Measurements from ENCODE around the gene ADISSP. TPM values are rescaled to one million over a fixed set of nuclear protein-coding genes. Genes with fewer than 3 reads are reported as not detected.

The ADISSP gene
- total RNA-seq, 1 donor from 2014 or later = 10.3 TPM

GRCh38 chr20:3760655-3761348 lies 6.8 kb downstream of the ADISSP start:
- ATAC-seq (no peak), DNase-seq (no peak)
- intact Hi-C loops (cut with micrococcal nuclease) = no loop called here

DNA sequence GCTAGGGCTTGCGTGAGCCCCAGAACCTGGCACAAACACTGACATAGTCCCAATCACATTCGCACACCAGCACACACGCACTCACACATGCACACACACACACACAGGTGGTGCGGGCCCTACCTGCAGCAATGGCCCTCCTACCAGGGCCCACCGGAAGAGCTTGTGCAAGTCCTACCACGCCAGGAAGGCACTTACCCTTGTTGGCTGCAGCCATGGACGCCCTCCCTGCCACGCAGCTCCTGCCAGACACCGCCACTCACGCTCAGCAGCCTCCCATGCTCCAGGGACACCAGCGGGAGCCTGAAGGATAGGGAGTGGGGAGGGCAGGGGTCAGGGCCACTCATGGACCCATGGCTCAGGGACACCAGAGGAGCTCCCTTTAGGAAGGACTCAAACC lies 7.7 kb downstream of the ADISSP start:
- intact Hi-C loops (cut with micrococcal nuclease) = no loop called here
- DNase-seq (peak; percentile 21), ATAC-seq (no peak)

DNA sequence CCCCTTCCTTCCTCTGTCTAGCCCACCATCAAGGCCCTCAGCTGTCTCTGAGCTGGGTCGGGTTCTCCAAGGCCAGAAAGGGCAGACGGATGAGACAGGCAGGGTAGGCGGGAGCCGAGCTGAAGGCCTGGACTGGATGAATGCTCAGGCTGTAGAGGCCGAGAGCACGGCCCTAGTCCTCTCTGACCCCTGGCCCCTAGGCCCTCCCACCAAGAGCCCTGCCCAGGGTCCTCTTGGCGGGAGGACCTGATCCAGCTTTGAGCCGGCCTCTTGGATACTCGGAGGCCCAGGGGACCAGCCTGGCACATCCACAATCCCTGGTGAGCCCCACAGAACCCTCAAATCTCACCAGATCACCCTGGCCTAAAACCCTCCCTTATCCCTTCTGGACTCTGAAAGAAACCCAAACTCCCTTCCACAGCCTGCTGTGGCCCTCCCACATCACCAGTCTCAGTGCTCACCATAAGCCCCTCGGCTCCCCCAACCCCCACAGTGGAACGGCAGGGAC lies 8.2 kb downstream of the ADISSP start:
- DNase-seq = peak; percentile 28
- intact Hi-C loops (cut with micrococcal nuclease) = no loop called here
- ATAC-seq = peak; percentile 26

DNA sequence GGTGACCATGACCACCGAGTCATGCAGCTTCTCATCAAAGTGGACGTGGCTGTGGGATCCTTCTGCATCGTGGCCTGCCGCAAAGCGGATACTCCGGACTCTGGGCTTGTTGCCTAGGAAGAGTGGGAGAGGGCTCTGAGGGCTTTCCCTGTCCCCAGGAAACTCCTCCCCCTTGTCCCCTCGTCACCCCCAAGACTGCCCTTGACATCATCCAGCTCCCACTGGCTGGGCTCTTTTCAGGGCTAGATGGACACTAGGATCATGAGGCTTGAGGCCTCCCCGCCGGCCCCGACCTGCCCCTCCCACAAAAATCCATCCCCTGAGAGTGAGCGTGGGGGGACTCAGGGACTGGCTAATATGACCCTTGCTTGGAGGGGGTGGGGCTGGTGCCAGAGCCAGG lies 9.0 kb downstream of the ADISSP start:
- ATAC-seq (peak; percentile 50), DNase-seq (peak; percentile 47)
- intact Hi-C loops (cut with micrococcal nuclease) = no loop called here

DNA sequence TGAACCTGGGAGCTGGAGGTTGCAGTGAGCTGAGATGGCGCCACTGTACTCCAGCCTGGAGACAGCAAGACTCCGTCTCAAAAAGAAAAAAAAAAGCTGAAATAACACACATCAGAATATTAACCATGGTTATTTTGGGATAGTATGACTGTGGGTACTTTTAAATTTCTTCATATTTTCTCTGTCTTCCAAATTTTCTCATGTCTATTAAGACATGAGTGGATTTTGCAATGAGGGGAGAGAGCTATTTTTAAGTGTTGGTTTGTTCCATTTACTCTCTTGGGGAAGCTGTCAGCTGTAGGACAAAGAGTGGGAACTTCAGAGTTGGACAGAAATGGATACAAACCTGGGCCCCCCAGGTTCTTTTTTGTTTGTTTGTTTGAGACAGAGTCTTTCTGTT lies 10.3 kb downstream of the ADISSP start:
- ATAC-seq = no peak
- no peak for DNase-seq
- intact Hi-C loops (cut with micrococcal nuclease) = no loop called here

DNA sequence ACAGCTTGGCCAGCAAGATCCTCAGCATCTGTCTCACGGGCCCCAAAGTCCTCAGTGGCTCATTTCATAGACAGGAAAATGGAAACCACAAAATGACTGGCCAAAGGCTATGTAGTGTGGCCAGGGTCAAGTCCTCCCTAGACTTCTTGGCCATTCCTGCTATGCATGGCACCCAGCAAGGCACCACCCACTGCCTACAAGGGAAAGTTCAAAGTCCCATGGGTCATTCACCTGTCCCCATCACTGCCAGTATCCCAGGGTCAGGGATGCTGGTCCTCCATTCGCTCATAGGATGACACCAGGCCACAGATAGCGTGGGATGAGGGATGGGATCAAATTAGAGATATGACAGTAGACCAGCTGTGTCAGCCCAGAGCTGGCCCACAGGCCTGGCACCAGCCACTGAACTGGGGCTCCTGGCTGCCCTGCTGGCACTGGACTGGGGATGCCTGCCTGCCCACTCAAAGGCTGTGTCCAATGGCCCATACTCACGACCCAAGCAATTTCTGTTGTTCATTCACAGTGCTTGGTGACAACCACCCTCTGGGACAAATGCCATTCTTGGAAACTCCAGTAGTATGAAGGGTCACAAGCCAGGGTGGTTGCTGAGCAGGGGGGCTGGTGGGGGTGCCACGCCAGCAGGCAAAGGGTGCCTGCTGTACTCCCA lies 11.6 kb downstream of the ADISSP start:
- intact Hi-C loops (cut with micrococcal nuclease) = no loop called here
- DNase-seq = peak; percentile 9
- no peak for ATAC-seq

DNA sequence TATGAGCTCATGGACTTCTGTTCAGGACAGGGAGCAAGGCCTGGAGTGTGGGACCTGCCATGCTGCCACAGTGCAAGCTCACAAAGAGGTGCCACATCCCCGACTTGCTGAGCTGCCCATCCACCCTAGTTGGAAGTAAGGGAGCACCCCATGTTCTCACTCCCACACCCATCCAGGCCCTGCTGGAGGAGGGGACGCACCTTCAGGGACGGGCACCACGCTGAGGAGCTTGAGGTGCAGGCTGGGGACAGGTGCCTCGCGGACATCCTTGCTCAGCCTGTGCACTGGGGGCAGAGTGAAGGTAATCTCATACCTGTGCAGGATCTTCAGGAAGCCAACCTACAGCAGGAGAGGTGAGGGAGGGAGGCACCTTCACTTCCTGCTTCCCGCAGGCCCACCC lies 12.3 kb downstream of the ADISSP start:
- intact Hi-C loops (cut with micrococcal nuclease) = no loop called here
- peak; percentile 28 for DNase-seq
- no peak for ATAC-seq

DNA sequence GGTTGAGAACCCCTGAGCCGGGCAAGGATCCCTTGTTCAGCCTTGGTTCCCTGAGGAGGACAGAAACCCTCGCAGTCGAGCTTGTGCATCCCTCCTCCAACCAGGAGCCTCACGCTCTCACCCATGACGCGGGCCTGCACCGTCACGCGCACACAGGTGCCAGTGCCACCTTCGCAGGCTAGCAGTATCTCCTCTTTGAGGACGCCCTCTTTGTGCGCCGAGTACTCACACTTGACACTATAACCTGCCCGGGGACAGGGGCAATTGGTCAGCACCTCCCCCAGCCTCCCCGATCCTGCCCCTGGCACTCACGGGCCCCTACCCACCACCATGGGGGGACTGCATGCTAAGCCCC lies 13.3 kb downstream of the ADISSP start:
- DNase-seq (no peak), ATAC-seq (no peak)
- intact Hi-C loops (cut with micrococcal nuclease) = no loop called here

DNA sequence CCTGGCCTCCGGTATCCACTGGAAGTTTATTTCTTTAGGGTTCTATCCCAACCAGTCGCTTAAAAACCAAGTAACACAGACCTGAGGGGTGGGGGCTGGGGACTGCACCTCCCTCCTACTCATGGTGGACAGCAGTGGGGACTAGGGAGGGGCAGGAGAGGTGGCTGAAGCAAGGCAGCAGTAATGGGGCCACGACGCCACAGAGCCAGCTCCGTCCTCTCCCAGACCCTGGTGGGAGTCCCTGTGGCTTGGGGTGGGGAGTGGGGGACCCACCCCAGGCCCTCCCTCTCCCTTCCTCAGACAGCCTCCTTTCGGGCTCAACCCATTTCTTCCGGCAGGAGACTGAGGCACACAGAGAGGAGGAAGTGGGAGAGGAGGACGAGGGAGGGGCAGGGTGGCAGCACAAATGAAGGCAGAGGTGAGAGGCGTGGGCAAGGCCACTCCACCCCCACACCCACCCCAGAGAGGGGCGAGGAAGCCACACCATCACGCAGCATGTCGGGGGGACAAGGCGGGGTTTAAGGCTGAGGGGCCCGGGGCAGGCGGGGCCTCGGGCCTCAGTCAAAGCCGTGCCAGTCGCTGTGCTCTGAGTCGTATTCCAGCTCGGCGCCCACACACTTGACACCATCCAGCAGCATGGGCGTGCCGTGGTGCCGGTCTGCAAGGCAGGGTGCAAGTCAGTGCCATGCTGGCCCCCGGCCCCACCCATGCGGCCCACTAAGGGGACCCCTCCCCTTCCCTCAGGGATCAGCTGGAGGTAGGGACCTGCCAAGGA lies 13.9 kb downstream of the ADISSP start:
- DNase-seq = no peak
- intact Hi-C loops (cut with micrococcal nuclease) = no loop called here
- no peak for ATAC-seq

DNA sequence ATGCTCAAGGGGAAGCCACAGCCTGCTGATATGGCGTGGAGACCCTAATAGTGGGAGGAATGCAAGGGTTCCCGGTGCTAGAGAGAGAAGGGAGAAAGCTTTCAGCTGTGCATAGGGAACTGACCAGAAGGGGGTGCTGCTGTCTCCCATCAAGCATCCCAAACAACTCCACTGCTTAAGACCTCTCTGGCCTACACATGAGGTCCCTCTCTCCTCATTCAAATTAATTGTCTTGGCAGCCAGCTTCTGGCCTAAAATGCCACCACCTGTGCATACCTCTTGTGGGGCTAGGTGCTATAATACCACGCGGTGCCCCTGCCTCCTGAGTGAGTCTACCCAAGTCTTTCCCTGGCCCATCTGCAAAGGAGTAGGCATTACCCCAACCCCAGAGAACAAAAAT lies 14.5 kb downstream of the ADISSP start:
- ATAC-seq (peak; percentile 71), DNase-seq (no peak)
- intact Hi-C loops (cut with micrococcal nuclease) = no loop called here

DNA sequence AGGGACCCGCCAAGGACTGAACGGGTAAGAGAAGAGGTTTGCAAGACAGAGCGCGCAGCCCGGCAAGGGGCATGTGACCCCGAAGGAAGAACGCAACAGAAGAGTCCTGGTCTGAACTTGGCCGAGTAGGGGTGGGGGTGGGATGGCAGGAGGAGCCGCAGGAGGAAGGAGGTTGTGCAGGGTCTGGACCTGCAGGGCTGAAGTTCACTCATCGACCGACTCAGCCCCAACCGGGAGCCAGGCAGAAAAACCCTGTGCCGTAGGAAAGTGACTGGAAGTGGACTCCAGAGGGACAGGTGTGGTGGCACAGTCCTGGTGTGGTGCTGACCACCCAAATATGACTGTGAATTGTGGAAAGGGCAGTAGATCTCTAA lies 15.2 kb downstream of the ADISSP start:
- ATAC-seq = no peak
- DNase-seq = no peak
- intact Hi-C loops (cut with micrococcal nuclease) = no loop called here

GRCh38 chr20:3751675-3752385 lies 15.7 kb downstream of the ADISSP start:
- ATAC-seq = peak; percentile 67
- DNase-seq = peak; percentile 78
- intact Hi-C loops (cut with micrococcal nuclease) = no loop called here

DNA sequence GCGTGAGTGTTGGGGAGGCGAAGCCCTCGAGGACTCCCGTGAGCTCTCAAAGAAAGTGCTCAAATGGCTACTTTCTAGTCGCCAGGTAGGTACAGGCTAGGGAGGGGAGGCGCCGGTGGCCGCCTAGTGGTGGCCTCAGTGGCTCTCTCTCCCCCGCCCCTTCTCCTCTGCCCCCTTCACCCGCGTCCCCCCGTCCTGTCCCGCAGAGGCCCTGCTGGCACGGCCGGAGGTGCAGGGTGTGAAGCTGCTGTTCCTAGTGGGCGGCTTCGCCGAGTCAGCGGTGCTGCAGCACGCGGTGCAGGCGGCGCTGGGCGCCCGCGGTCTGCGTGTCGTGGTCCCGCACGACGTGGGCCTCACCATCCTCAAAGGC lies 16.3 kb downstream of the ADISSP start:
- DNase-seq = no peak
- intact Hi-C loops (cut with micrococcal nuclease) = no loop called here
- ATAC-seq = no peak

GRCh38 chr20:3749689-3750531 lies 17.6 kb downstream of the ADISSP start:
- ATAC-seq = no peak
- DNase-seq = no peak
- intact Hi-C loops (cut with micrococcal nuclease) = no loop called here

DNA sequence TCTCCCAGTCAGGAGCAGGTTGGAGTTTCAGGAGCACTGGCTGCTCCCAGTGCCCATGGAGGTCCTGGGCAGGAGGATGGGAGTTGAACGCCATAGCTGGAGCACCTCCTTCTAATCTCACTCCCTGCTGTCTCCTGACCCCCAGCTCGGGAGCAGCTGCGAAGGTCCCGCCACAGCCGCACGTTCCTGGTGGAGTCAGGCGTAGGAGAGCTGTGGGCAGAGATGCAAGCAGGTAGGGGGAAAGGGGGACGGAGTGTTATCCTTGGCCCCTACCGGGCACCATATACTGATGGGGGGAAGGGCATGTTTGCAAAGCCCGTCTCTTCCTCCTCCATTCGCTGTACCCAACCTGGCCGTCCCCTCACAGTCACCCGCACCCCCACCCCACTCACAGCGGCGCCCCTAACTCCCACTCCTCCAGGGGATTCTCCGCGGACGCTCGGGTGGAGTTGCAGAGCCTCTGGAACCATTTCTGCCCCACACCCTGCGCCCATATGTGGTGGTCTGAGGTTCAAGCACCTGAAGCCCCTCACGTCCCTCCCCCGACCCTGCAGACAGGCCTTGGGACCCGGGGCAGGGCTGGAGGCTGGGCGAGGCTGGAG lies 18.4 kb downstream of the ADISSP start:
- DNase-seq (peak; percentile 23), ATAC-seq (no peak)
- intact Hi-C loops (cut with micrococcal nuclease) = no loop called here

DNA sequence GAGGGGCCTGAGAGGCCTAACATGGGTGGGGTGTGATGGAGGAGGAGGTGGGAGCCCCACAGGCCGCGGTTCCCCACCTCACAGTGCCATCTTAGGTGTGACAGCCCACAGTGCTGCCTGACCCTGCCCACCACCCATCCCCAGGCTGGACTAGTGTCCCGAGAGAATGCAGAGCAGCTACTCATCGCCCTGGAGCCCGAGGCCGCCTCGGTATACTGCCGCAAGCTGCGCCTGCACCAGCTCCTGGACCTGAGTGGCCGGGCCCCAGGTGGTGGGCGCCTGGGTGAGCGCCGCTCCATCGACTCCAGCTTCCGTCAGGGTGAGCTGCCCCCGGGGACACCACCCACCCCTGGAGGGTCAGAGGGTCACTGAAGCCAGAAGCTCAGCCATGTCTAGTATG lies 19.5 kb downstream of the ADISSP start:
- intact Hi-C loops (cut with micrococcal nuclease) = no loop called here
- ATAC-seq = no peak
- no peak for DNase-seq

- ATAC-seq = no peak
- intact Hi-C loops (cut with micrococcal nuclease) = no loop called here
- DNase-seq = no peak
Observed at GRCh38 chr20:3747471-3747870, 20.1 kb downstream of the ADISSP start.

DNA sequence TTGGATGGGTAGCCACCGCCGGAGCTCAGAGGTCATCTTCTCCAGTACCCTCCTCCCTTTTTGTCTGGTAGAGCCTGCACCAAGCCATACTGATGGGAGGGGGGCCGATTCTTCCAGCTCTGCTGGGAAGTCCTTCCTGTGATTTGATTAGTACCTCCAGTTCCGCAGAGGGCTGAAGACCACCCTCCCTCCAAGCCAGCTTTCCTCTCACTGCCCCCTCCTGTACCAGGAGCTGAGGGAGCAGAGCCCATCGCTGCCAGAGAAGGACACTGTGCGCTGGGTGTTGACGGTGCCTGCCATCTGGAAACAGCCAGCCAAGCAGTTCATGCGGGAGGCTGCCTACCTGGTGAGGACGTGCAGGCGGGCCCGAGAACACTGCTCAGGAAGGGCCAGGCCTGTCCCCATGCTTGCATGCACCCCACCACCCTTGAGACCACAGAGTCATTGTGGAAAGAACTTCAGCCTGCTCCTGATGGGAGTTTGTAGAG lies 21.8 kb downstream of the ADISSP start:
- ATAC-seq (no peak), DNase-seq (no peak)
- intact Hi-C loops (cut with micrococcal nuclease) = no loop called here

Measured in left ventricle myocardium superior (tissue), 1 donor.